Fibroblast of lung (primary cell): Measurements from ENCODE around the gene MCTP2. TPM values are rescaled to one million over a fixed set of nuclear protein-coding genes. Genes with fewer than 3 reads are reported as not detected.

Experiments
- DNase-seq, 2 donors: peaks; one replicate each; pipeline versions ENCODE4 v3.0.0 to v3.0.0-alpha.2; 2010; ENCODE audit warnings: low read depth in 2 of 2
- H2AFZ ChIP-seq: 2 replicates; pipeline ENCODE4 v1.5.1; 2012; ENCODE audit warnings: low read length, control low read depth, inconsistent platforms
- H3K27ac ChIP-seq: 2 replicates; pipeline ENCODE4 v1.5.1; 2011; ENCODE audit warnings: low read length, control low read depth; ENCODE audit not compliant: insufficient read depth
- H3K27me3 ChIP-seq: 2 replicates; pipeline ENCODE4 v1.5.1; 2011; ENCODE audit warnings: mild to moderate bottlenecking, low read length; ENCODE audit not compliant: control insufficient read depth, insufficient read depth
- H3K36me3 ChIP-seq: 2 replicates; pipeline ENCODE4 v1.5.1; 2011; ENCODE audit warnings: low read length; ENCODE audit not compliant: control insufficient read depth, insufficient read depth
- H3K4me1 ChIP-seq: 2 replicates; pipeline ENCODE4 v1.5.1; 2011; ENCODE audit warnings: low read length; ENCODE audit not compliant: control insufficient read depth, insufficient read depth; ENCODE audit errors: extremely low read depth
- H3K4me2 ChIP-seq: 2 replicates; pipeline ENCODE4 v1.5.1; 2011; ENCODE audit warnings: low read length, control low read depth; ENCODE audit not compliant: insufficient read depth; ENCODE audit errors: extremely low read depth
- H3K4me3 ChIP-seq, 4 experiments: fragments of 200-600 bp in 1 of 4; sonication (generic) in 1 of 4; replicated peaks in 1 of 4; 2 replicates each; pipeline ENCODE4 v1.5.1; 2011 to 2016; ENCODE audit warnings: low read length in 4 of 4, low read depth in 3 of 4, mild to moderate bottlenecking in 3 of 4, control low read depth in 2 of 4, inconsistent platforms in 1 of 4, mixed read lengths in 1 of 4; ENCODE audit not compliant: insufficient read depth in 1 of 4; ENCODE audit errors: control extremely low read depth in 1 of 4
- H3K79me2 ChIP-seq: 2 replicates; pipeline ENCODE4 v1.5.1; 2012; ENCODE audit warnings: mild to moderate bottlenecking, low read length, inconsistent platforms; ENCODE audit not compliant: control insufficient read depth, insufficient read depth
- H3K9ac ChIP-seq: 2 replicates; pipeline ENCODE4 v1.5.1; 2011; ENCODE audit warnings: mild to moderate bottlenecking, low read length, control low read depth; ENCODE audit not compliant: insufficient read depth
- H3K9me3 ChIP-seq: 2 replicates; pipeline ENCODE4 v1.5.1; 2012; ENCODE audit warnings: low read depth, low read length; ENCODE audit not compliant: control insufficient read depth, insufficient read depth
- H4K20me1 ChIP-seq: 2 replicates; pipeline ENCODE4 v1.5.1; 2011; ENCODE audit warnings: low read length; ENCODE audit not compliant: control insufficient read depth, insufficient read depth; ENCODE audit errors: extremely low read depth
- CTCF ChIP-seq, 2 donors: IDR thresholded peaks in 1 of 2; conservative IDR thresholded peaks in 1 of 2; 1 replicate in 1 of 2; 2 replicates in 1 of 2; pipeline ENCODE4 v1.5.1; 2011 to 2012; ENCODE audit warnings: low read length in 2 of 2, control low read depth in 1 of 2, inconsistent platforms in 1 of 2, low read depth in 1 of 2, mild to moderate bottlenecking in 1 of 2
- EZH2 ChIP-seq: IDR thresholded peaks from 2 replicates; pipeline ENCODE4 v1.5.1; 2012; ENCODE audit warnings: low read length, control low read depth, mild to moderate bottlenecking; ENCODE audit errors: missing control alignments
- polyA plus RNA-seq, 2 donors: library from polyadenylated mRNA; depleted of rRNA in 1 of 2; stranded (reverse) in 1 of 2; unstranded in 1 of 2; fragments of >200 nt; gene quantifications; 2 replicates each; pipeline ENCODE4 v1.2.1, GENCODE V29; 2011 to 2012; ENCODE audit warnings: missing spikeins in 1 of 2
- total RNA-seq: library from RNA; depleted of rRNA; stranded (reverse); fragments of >200 nt; gene quantifications from 2 replicates; pipeline ENCODE4 v1.2.1, GENCODE V29; 2014

Gene MCTP2
- total and polyA plus RNA-seq, 2 donors (not counting 1 experiment from before 2014, with no cell fraction given) = 3.6 to 14.5 TPM

- Histone ChIP-seq H3K27me3 (no peaks in the 10 kb centered on the region), H3K4me3 (no peak overlapping the region), H3K9ac (no peak overlapping the region), H4K20me1 (no peaks in the 10 kb centered on the region), H3K4me2 (no peak overlapping the region), H3K79me2 (no peaks in the 10 kb centered on the region), H2AFZ (no peak overlapping the region), H3K4me1 (no peaks in the 10 kb centered on the region), H3K9me3 (no peaks in the 10 kb centered on the region), H3K36me3 (no peaks in the 10 kb centered on the region), H3K27ac (no peak overlapping the region)
- DNase-seq = no peak
- TF ChIP-seq EZH2 (no peak), CTCF (conservative IDR thresholded peaks at IDR 0.05 in 1 of 2, IDR thresholded peaks at IDR 0.05 in 1 of 2; ENCODE audit: low read depth in 1 of 2, low read length in 2 of 2) (no peak)
Measured at GRCh38 chr15:94265982-94266381, 34.6 kb downstream of the MCTP2 start.

GRCh38 chr15:94266789-94267188, 35.4 kb downstream of the MCTP2 start:
- H3K27me3 ChIP-seq = no peaks in the 10 kb centered on the region
- no peak overlapping the region for H2AFZ ChIP-seq
- H3K9ac ChIP-seq = no peak overlapping the region
- no peak overlapping the region for H3K4me3 ChIP-seq
- H3K4me1 ChIP-seq = no peaks in the 10 kb centered on the region
- no peak overlapping the region for H3K4me2 ChIP-seq
- no peak overlapping the region for H3K27ac ChIP-seq
- H3K79me2 ChIP-seq = no peaks in the 10 kb centered on the region
- no peaks in the 10 kb centered on the region for H3K36me3 ChIP-seq
- no peak for DNase-seq
- no peak for TF ChIP-seq EZH2
- no peaks in the 10 kb centered on the region for H3K9me3 ChIP-seq
- no peaks in the 10 kb centered on the region for H4K20me1 ChIP-seq

- Histone ChIP-seq H3K27ac (no peak overlapping the region), H3K4me1 (no peaks in the 10 kb centered on the region), H4K20me1 (no peaks in the 10 kb centered on the region), H3K9ac (no peak overlapping the region), H3K4me2 (no peak overlapping the region), H3K79me2 (no peaks in the 10 kb centered on the region), H3K9me3 (no peaks in the 10 kb centered on the region), H3K4me3 (no peak overlapping the region), H3K36me3 (no peaks in the 10 kb centered on the region), H3K27me3 (no peaks in the 10 kb centered on the region), H2AFZ (no peak overlapping the region)
- DNase-seq = no peak
- no peak for TF ChIP-seq EZH2
- no peak for TF ChIP-seq CTCF (conservative IDR thresholded peaks at IDR 0.05 in 1 of 2, IDR thresholded peaks at IDR 0.05 in 1 of 2; ENCODE audit: low read depth in 1 of 2, low read length in 2 of 2)
Measured at GRCh38 chr15:94269954-94270353, 38.6 kb downstream of the MCTP2 start.
